NT2/D1 (cell line): ENCODE measurements around the gene DNAJA2.
A peak's percentile ranks its signal among the peaks of the same experiment; 100 is the strongest.

ENCODE experiments used
- DNase-seq: peaks from one replicate; pipeline ENCODE4 v3.0.0-alpha.2; 2011; ENCODE audit warnings: low read depth, low spot score
- H3K27me3 ChIP-seq: 2 replicates; pipeline ENCODE4 v1.6.0; 2011; ENCODE audit warnings: mild to moderate bottlenecking; ENCODE audit not compliant: insufficient read length, insufficient read depth
- H3K36me3 ChIP-seq: 2 replicates; pipeline ENCODE4 v1.6.1; 2011; ENCODE audit warnings: mild to moderate bottlenecking, low read length, mixed read lengths; ENCODE audit not compliant: insufficient read depth, insufficient read length
- H3K4me1 ChIP-seq: 2 replicates; pipeline ENCODE4 v1.5.1; 2011; ENCODE audit not compliant: insufficient read depth, insufficient read length
- H3K4me3 ChIP-seq: 2 replicates; pipeline ENCODE4 v1.5.1; 2011; ENCODE audit warnings: low read depth; ENCODE audit not compliant: insufficient read length
- H3K9ac ChIP-seq: 2 replicates; pipeline ENCODE4 v1.6.0; 2011; ENCODE audit warnings: low read depth; ENCODE audit not compliant: insufficient read length
- H3K9me3 ChIP-seq: 2 replicates; pipeline ENCODE4 v1.5.1; 2011; ENCODE audit warnings: mild to moderate bottlenecking, low read length; ENCODE audit not compliant: insufficient read depth
- SUZ12 ChIP-seq: IDR thresholded peaks from 2 replicates; pipeline ENCODE4 v1.6.1; 2011; ENCODE audit not compliant: insufficient read length, insufficient read depth; ENCODE audit errors: extremely low read depth
- YY1 ChIP-seq: IDR thresholded peaks from 2 replicates; pipeline ENCODE4 v1.6.1; 2011; ENCODE audit not compliant: insufficient read length, insufficient read depth
- ZNF274 ChIP-seq: IDR thresholded peaks from 2 replicates; pipeline ENCODE4 v1.6.1; 2011; ENCODE audit warnings: mild to moderate bottlenecking, low read depth, low read length

Gene DNAJA2

GRCh38 chr16:46932802-46933201, 40.7 kb downstream of the DNAJA2 start:
- DNase-seq = peak; percentile 40
- H3K4me3 ChIP-seq = no peak overlapping the region
- H3K4me1 ChIP-seq = peaks cover 5% of the 10 kb centered on the region
- H3K9ac ChIP-seq = no peak overlapping the region
- H3K9me3 ChIP-seq = no peaks in the 10 kb centered on the region
- H3K27me3 ChIP-seq = no peaks in the 10 kb centered on the region
- no peak for TF ChIP-seq ZNF274
- TF ChIP-seq SUZ12 = no peak
- TF ChIP-seq YY1 = no peak
- H3K36me3 ChIP-seq = peaks cover 30% of the 10 kb centered on the region

GRCh38 chr16:46930861-46931260, 42.6 kb downstream of the DNAJA2 start:
- TF ChIP-seq YY1 (no peak), ZNF274 (no peak), SUZ12 (no peak)
- no peaks in the 10 kb centered on the region for H3K9me3 ChIP-seq
- no peak for DNase-seq
- no peak overlapping the region for H3K9ac ChIP-seq
- H3K4me1 ChIP-seq = peaks cover 8% of the 10 kb centered on the region
- peaks cover 46% of the 10 kb centered on the region for H3K36me3 ChIP-seq
- H3K27me3 ChIP-seq = no peaks in the 10 kb centered on the region
- no peak overlapping the region for H3K4me3 ChIP-seq

- H3K27me3 ChIP-seq = no peaks in the 10 kb centered on the region
- peaks cover 8% of the 10 kb centered on the region for H3K4me1 ChIP-seq
- no peak overlapping the region for H3K4me3 ChIP-seq
- H3K36me3 ChIP-seq = peaks cover 57% of the 10 kb centered on the region
- no peak overlapping the region for H3K9ac ChIP-seq
- peak; percentile 56 for DNase-seq
- H3K9me3 ChIP-seq = no peaks in the 10 kb centered on the region
- no peak for TF ChIP-seq ZNF274
- no peak for TF ChIP-seq SUZ12
- no peak for TF ChIP-seq YY1
These were observed 43.8 kb downstream of the DNAJA2 start for GRCh38 chr16:46929378-46930332.

GRCh38 chr16:46928811-46929210, 44.7 kb downstream of the DNAJA2 start:
- no peak for DNase-seq
- no peak for TF ChIP-seq YY1
- TF ChIP-seq ZNF274 = no peak
- TF ChIP-seq SUZ12 = no peak
- Histone ChIP-seq H3K9ac (no peak overlapping the region), H3K4me1 (peaks cover 8% of the 10 kb centered on the region), H3K4me3 (no peak overlapping the region), H3K9me3 (no peaks in the 10 kb centered on the region), H3K36me3 (peaks cover 65% of the 10 kb centered on the region), H3K27me3 (no peaks in the 10 kb centered on the region)

GRCh38 chr16:46927273-46927672, 46.2 kb downstream of the DNAJA2 start:
- TF ChIP-seq SUZ12 = no peak
- no peak for TF ChIP-seq YY1
- no peak for TF ChIP-seq ZNF274
- Histone ChIP-seq H3K36me3 (peaks cover 80% of the 10 kb centered on the region), H3K27me3 (no peaks in the 10 kb centered on the region), H3K4me3 (no peak overlapping the region), H3K4me1 (peaks cover 8% of the 10 kb centered on the region), H3K9ac (no peak overlapping the region), H3K9me3 (no peaks in the 10 kb centered on the region)
- DNase-seq = no peak

- Histone ChIP-seq H3K36me3 (peaks cover 87% of the 10 kb centered on the region), H3K9ac (no peak overlapping the region), H3K27me3 (no peaks in the 10 kb centered on the region), H3K9me3 (no peaks in the 10 kb centered on the region), H3K4me3 (no peak overlapping the region), H3K4me1 (peaks cover 8% of the 10 kb centered on the region)
- TF ChIP-seq YY1 = no peak
- TF ChIP-seq SUZ12 = no peak
- TF ChIP-seq ZNF274 = no peak
- DNase-seq = no peak
These were observed 46.8 kb downstream of the DNAJA2 start for GRCh38 chr16:46926470-46927225.

- H3K9ac ChIP-seq = no peak overlapping the region
- H3K9me3 ChIP-seq = no peaks in the 10 kb centered on the region
- no peak overlapping the region for H3K4me3 ChIP-seq
- no peak for TF ChIP-seq SUZ12
- no peak for TF ChIP-seq ZNF274
- no peak for TF ChIP-seq YY1
- H3K4me1 ChIP-seq = peaks cover 5% of the 10 kb centered on the region
- H3K36me3 ChIP-seq = peaks cover 91% of the 10 kb centered on the region
- H3K27me3 ChIP-seq = no peaks in the 10 kb centered on the region
- DNase-seq = no peak
These were observed 49.1 kb downstream of the DNAJA2 start for GRCh38 chr16:46924402-46924801.
